H1 (cell line): ENCODE measurements around the gene LARP1. TPM values are rescaled to one million over a fixed set of nuclear protein-coding genes. Genes with fewer than 3 reads are reported as not detected.

Experiments
- CTCF ChIA-PET: fragments of 300-600 bp; sonication (Branson Sonifier 250); formaldehyde crosslinking; loops from one replicate; lab custom pipeline; 2021; ENCODE audit not compliant: partially characterized antibody; lab: Charles Lee
- POLR2A ChIA-PET: fragments of 300-600 bp; sonication (Branson Sonifier 250); formaldehyde crosslinking; loops from one replicate; lab custom pipeline; 2021; ENCODE audit warnings: inconsistent platforms; ENCODE audit not compliant: partially characterized antibody; lab: Charles Lee
- DNase-seq, 2 experiments: peaks; one replicate each; pipeline versions ENCODE4 v3.0.0 to v3.0.0-alpha.2; 2010 to 2022; ENCODE audit warnings: low spot score in 2 of 2, low read depth in 1 of 2, mixed read lengths in 1 of 2
- FAIRE-seq: peaks from 2 replicates; lab custom pipeline; 2011; peaks lifted over from hg19 to GRCh38; lab: Jason Lieb, UNC
- H2AFZ ChIP-seq: 2 replicates; pipeline ENCODE4 v1.8.1; 2012; ENCODE audit warnings: low read length, inconsistent platforms
- H2AK5ac ChIP-seq: 2 replicates; pipeline ENCODE4 v1.6.1; 2013; ENCODE audit warnings: low read depth, low read length
- H2BK120ac ChIP-seq: replicated peaks from 2 replicates; pipeline ENCODE3; 2013; ENCODE audit warnings: low read depth, low read length, inconsistent platforms
- H2BK12ac ChIP-seq: 2 replicates; pipeline ENCODE4 v1.6.1; 2013; ENCODE audit warnings: low read depth, low read length
- H2BK15ac ChIP-seq: 2 replicates; pipeline ENCODE4 v1.6.1; 2013; ENCODE audit warnings: low read length
- H2BK20ac ChIP-seq: 2 replicates; pipeline ENCODE4 v1.6.1; 2013; ENCODE audit warnings: low read length
- H2BK5ac ChIP-seq: 2 replicates; pipeline ENCODE4 v1.6.1; 2013; ENCODE audit warnings: low read depth, low read length
- H3K14ac ChIP-seq: 2 replicates; pipeline ENCODE4 v1.6.1; 2013; ENCODE audit warnings: inconsistent platforms; ENCODE audit not compliant: insufficient read length
- H3K18ac ChIP-seq: 2 replicates; pipeline ENCODE4 v1.6.1; 2013; ENCODE audit warnings: low read length; ENCODE audit errors: extremely low read depth
- H3K23ac ChIP-seq: 2 replicates; pipeline ENCODE4 v1.6.1; 2013; ENCODE audit warnings: inconsistent platforms; ENCODE audit not compliant: insufficient read length
- H3K23me2 ChIP-seq: 2 replicates; pipeline ENCODE4 v1.6.1; 2013; ENCODE audit warnings: low read depth, low read length
- H3K27ac ChIP-seq: 2 replicates; pipeline ENCODE4 v1.6.1; 2011; ENCODE audit warnings: low read depth, low read length, inconsistent platforms
- H3K27me3 ChIP-seq, 4 experiments: replicated peaks in 1 of 4; 1 replicate in 1 of 4; 2 replicates in 3 of 4; pipeline versions ENCODE4 v1.6.1 to v1.8.1; 2011 to 2013; ENCODE audit warnings: low read length in 3 of 4, mild to moderate bottlenecking in 3 of 4, inconsistent platforms in 2 of 4, mixed read lengths in 2 of 4, moderate library complexity in 1 of 4; ENCODE audit not compliant: control insufficient read depth in 3 of 4, insufficient read depth in 3 of 4; ENCODE audit errors: extremely low read depth in 1 of 4
- H3K36me3 ChIP-seq, 4 experiments: 2 replicates each; pipeline versions ENCODE4 v1.6.1 to v1.8.1; 2011 to 2013; ENCODE audit warnings: mild to moderate bottlenecking in 4 of 4, low read length in 3 of 4, moderate library complexity in 2 of 4, control low read depth in 1 of 4, inconsistent platforms in 1 of 4; ENCODE audit not compliant: insufficient read depth in 4 of 4, control insufficient read depth in 2 of 4
- H3K4ac ChIP-seq: replicated peaks from 2 replicates; pipeline ENCODE3; 2013; ENCODE audit warnings: low read length, low read depth, mixed read lengths, inconsistent platforms; ENCODE audit not compliant: insufficient read length
- H3K4me1 ChIP-seq, 4 experiments: replicated peaks in 1 of 4; 1 replicate in 1 of 4; 2 replicates in 3 of 4; pipeline versions ENCODE4 v1.6.1 to v1.8.1; 2011 to 2013; ENCODE audit warnings: low read length in 3 of 4, inconsistent platforms in 2 of 4, mixed read lengths in 1 of 4; ENCODE audit not compliant: insufficient read depth in 4 of 4, control insufficient read depth in 3 of 4
- H3K4me2 ChIP-seq, 2 experiments: 2 replicates each; pipeline versions ENCODE4 v1.6.1 to v1.8.1; 2011 to 2013; ENCODE audit warnings: low read depth in 2 of 2, low read length in 2 of 2, control low read depth in 1 of 2, inconsistent platforms in 1 of 2, mild to moderate bottlenecking in 1 of 2; ENCODE audit not compliant: insufficient read depth in 1 of 2
- H3K4me3 ChIP-seq, 4 experiments: fragments of 200-600, 300-600 bp in 1 of 4; sonication (generic), shearing (Covaris generic), sonication (Bioruptor Twin) in 1 of 4; 2 replicates each; pipeline versions ENCODE4 v1.5.1 to v1.8.1; 2011 to 2016; ENCODE audit warnings: low read length in 4 of 4, low read depth in 3 of 4, control low read depth in 2 of 4, inconsistent platforms in 2 of 4, mild to moderate bottlenecking in 2 of 4, mixed read lengths in 1 of 4, moderate library complexity in 1 of 4; ENCODE audit not compliant: insufficient read depth in 2 of 4; ENCODE audit errors: extremely low read depth in 1 of 4
- H3K56ac ChIP-seq: replicated peaks from 2 replicates; pipeline ENCODE3; 2013; ENCODE audit warnings: low read depth, mild to moderate bottlenecking, mixed read lengths, low read length, inconsistent platforms; ENCODE audit not compliant: insufficient read length
- H3K79me1 ChIP-seq: 2 replicates; pipeline ENCODE4 v1.6.1; 2013; ENCODE audit warnings: low read depth, low read length, control low read depth
- H3K79me2 ChIP-seq, 2 experiments: 2 replicates each; pipeline versions ENCODE4 v1.6.1 to v1.8.1; 2012 to 2013; ENCODE audit warnings: low read length in 2 of 2, mild to moderate bottlenecking in 2 of 2, inconsistent platforms in 1 of 2; ENCODE audit not compliant: insufficient read depth in 2 of 2, control insufficient read depth in 1 of 2
- H3K9ac ChIP-seq, 4 experiments: replicated peaks in 1 of 4; 1 replicate in 1 of 4; 2 replicates in 3 of 4; pipeline versions ENCODE4 v1.6.1 to v1.8.1; 2011 to 2013; ENCODE audit warnings: low read depth in 3 of 4, low read length in 3 of 4, control low read depth in 2 of 4, mild to moderate bottlenecking in 2 of 4, moderate library complexity in 2 of 4, inconsistent platforms in 1 of 4; ENCODE audit errors: extremely low read depth in 1 of 4
- H3K9me3 ChIP-seq, 2 experiments: 2 replicates each; pipeline versions ENCODE4 v1.6.1 to v1.8.1; 2012 to 2013; ENCODE audit warnings: mild to moderate bottlenecking in 2 of 2, moderate library complexity in 2 of 2, control low read depth in 1 of 2, inconsistent platforms in 1 of 2, low read depth in 1 of 2, low read length in 1 of 2, mixed read lengths in 1 of 2; ENCODE audit not compliant: insufficient read depth in 2 of 2
- H4K20me1 ChIP-seq, 2 experiments: replicated peaks in 1 of 2; 2 replicates each; pipeline versions ENCODE3 to v1.8.1; 2011 to 2013; ENCODE audit warnings: inconsistent platforms in 2 of 2, low read length in 2 of 2, mild to moderate bottlenecking in 1 of 2; ENCODE audit not compliant: insufficient read depth in 2 of 2, control insufficient read depth in 1 of 2
- H4K5ac ChIP-seq: 2 replicates; pipeline ENCODE4 v1.6.1; 2013; ENCODE audit warnings: low read length, low read depth, mixed read lengths, inconsistent platforms; ENCODE audit not compliant: insufficient read length
- H4K8ac ChIP-seq: 2 replicates; pipeline ENCODE4 v1.8.0; 2013; ENCODE audit warnings: mild to moderate bottlenecking, moderate library complexity, low read length, inconsistent platforms; ENCODE audit not compliant: insufficient read depth; ENCODE audit errors: extremely low read depth
- H4K91ac ChIP-seq: replicated peaks from 2 replicates; pipeline ENCODE3; 2013; ENCODE audit warnings: low read length, mixed read lengths, inconsistent platforms; ENCODE audit not compliant: insufficient read length
- CEBPB ChIP-seq: IDR thresholded peaks from 2 replicates; pipeline ENCODE4 v1.6.1; 2012; ENCODE audit warnings: low read depth, low read length
- WGBS, 2 experiments: shearing (Covaris generic) in 1 of 2; methylation state at CpG; one replicate each; pipeline versions ENCODE4 v1.1.6 to v1.1.7; 2013 to 2015; ENCODE audit warnings: low lambda C conversion rate in 2 of 2, mixed read lengths in 2 of 2, inconsistent platforms in 1 of 2, low coverage in 1 of 2, missing lambda C conversion rate in 1 of 2; ENCODE audit not compliant: insufficient replicate concordance in 2 of 2, insufficient coverage in 1 of 2, insufficient read length in 1 of 2; ENCODE audit errors: extremely low coverage in 1 of 2, missing lambda C conversion rate in 1 of 2; 5-methylcytosine and 5-hydroxymethylcytosine counted together
- polyA plus RNA-seq, 7 experiments: library from polyadenylated mRNA; depleted of rRNA in 3 of 7; stranded (reverse) in 5 of 7; unstranded in 2 of 7; fragments of >200 nt in 5 of 7; fragments of 200-250 nt in 2 of 7; gene quantifications; 1 replicate in 5 of 7; 2 replicates in 1 of 7; 4 replicates in 1 of 7; pipeline versions ENCODE4 v1.2.1 to v1.2.3, GENCODE V29; 2011 to 2013; ENCODE audit warnings: missing spikeins in 2 of 7, mixed read lengths in 2 of 7
- total RNA-seq: library from RNA; stranded (reverse); fragmentation: NEBNext Ultra II Directional; extraction: Animal tissue kit (Norgen Biotek cat#: 25700); gene quantifications from 2 replicates; pipeline ENCODE4 v1.2.1, GENCODE V29; 2021

The LARP1 gene
- total and polyA plus RNA-seq, 2 of the 8 experiments (the other 6 are each of a cell fraction or from before 2014, with no cell fraction given) = 106 to 422 TPM

DNA sequence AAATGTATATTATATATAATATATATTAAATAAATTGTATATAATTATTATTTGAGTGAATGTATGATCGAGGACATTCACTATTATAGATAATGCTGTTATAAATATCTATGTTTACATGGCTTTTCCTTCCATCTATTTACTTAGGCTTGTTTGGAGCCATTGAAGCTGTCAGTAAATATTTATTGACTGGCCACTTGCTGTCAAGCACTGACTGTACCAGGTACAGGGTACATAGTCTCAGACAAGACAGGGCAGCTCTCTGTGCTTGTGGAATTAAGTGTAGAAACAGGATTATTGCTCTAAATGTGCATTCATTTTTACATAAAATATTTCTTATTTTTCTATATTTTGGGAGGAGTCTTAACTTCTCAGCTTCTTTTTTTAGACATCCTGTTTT lies 78.9 kb downstream of the LARP1 start:
- no peak for DNase-seq
- Histone ChIP-seq H2AK5ac (no peak overlapping the region), H3K9ac (no peak overlapping the region), H3K4me2 (no peak overlapping the region), H3K27ac (no peak overlapping the region), H3K4me3 (no peak overlapping the region), H2BK5ac (no peak overlapping the region), H2BK12ac (no peak overlapping the region), H3K23ac (no peak overlapping the region), H3K27me3 (no peaks in the 10 kb centered on the region), H3K79me1 (no peaks in the 10 kb centered on the region), H3K14ac (no peak overlapping the region), H4K8ac (no peak overlapping the region), H3K18ac (no peak overlapping the region), H2BK20ac (no peak overlapping the region), H2BK120ac (no peak overlapping the region), H3K4me1 (peaks cover 0 to 3% (median 0%) of the 10 kb centered on the region in 4 experiments; a peak in 2 of 7 replicates), H3K79me2 (no peaks in the 10 kb centered on the region), H4K5ac (no peak overlapping the region), H3K4ac (no peak overlapping the region), H4K20me1 (peaks cover 0 to 3% of the 10 kb centered on the region in 2 experiments), H3K9me3 (no peaks in the 10 kb centered on the region), H2AFZ (no peak overlapping the region), H3K36me3 (peaks cover 0 to 16% (median 10%) of the 10 kb centered on the region in 4 experiments; a peak in 7 of 8 replicates), H3K56ac (no peak overlapping the region), H2BK15ac (no peak overlapping the region), H4K91ac (no peak overlapping the region), H3K23me2 (no peaks in the 10 kb centered on the region)
- ChIA-PET POLR2A (interaction anchor here (0.9 to 3.3 kb wide), 4 partner anchors 10 to 15 kb away, joined by 4 to 10 read pairs (median 10); no protein-coding TSS in a partner anchor), CTCF (interaction anchor here (0.8 to 2.2 kb wide), 4 partner anchors 11 to 183 kb away, joined by 3 to 7 read pairs (median 4); no protein-coding TSS in a partner anchor)
- no peak for FAIRE-seq
- WGBS, 2 experiments = 97% methylated on average over 1 of the region's 1 CpG; no CpG with 5 or more reads in 1 of the 2 experiments
- TF ChIP-seq CEBPB = no peak
